Muscle layer of duodenum (tissue), 2 donors: ENCODE data around the gene FAM3D.
A peak's percentile ranks its signal among the peaks of the same experiment; 100 is the strongest.

Experiments
- H3K27ac ChIP-seq: one replicate; pipeline ENCODE4 v1.7.0; 2013; ENCODE audit warnings: mild to moderate bottlenecking, low read length
- H3K27me3 ChIP-seq: one replicate; pipeline ENCODE4 v1.7.0; 2013; ENCODE audit warnings: low read depth, mild to moderate bottlenecking, control low read depth, low read length
- H3K36me3 ChIP-seq, 2 donors: one replicate each; pipeline ENCODE4 v1.7.0; 2013; ENCODE audit warnings: low read length in 2 of 2, control low read depth in 1 of 2, mild to moderate bottlenecking in 1 of 2; ENCODE audit not compliant: insufficient read depth in 2 of 2, control insufficient read depth in 1 of 2
- H3K4me1 ChIP-seq, 2 donors: one replicate each; pipeline ENCODE4 v1.7.0; 2013; ENCODE audit warnings: low read length in 2 of 2, mild to moderate bottlenecking in 2 of 2, control low read depth in 1 of 2, moderate library complexity in 1 of 2; ENCODE audit not compliant: insufficient read depth in 2 of 2, control insufficient read depth in 1 of 2
- H3K4me3 ChIP-seq, 2 donors: one replicate each; pipeline ENCODE4 v1.7.0; 2013; ENCODE audit warnings: low read length in 2 of 2, low read depth in 1 of 2, mild to moderate bottlenecking in 1 of 2
- H3K9me3 ChIP-seq, 2 donors: one replicate each; pipeline ENCODE4 v1.7.0; 2013; ENCODE audit warnings: low read length in 2 of 2, control low read depth in 1 of 2, mild to moderate bottlenecking in 1 of 2; ENCODE audit not compliant: control insufficient read depth in 1 of 2
- donor health status: healthy.

Gene FAM3D

GRCh38 chr3:58665405-58665804, 1.2 kb downstream of the FAM3D start:
- no peaks in the 10 kb centered on the region for H3K4me1 ChIP-seq
- H3K27ac ChIP-seq, result no peak overlapping the region
- H3K36me3 ChIP-seq, result no peaks in the 10 kb centered on the region
- H3K9me3 ChIP-seq, result no peaks in the 10 kb centered on the region
- H3K27me3 ChIP-seq, result no peaks in the 10 kb centered on the region
- peak overlapping the region in 1 of 2 donors; percentile 9 for H3K4me3 ChIP-seq

- no peaks in the 10 kb centered on the region for H3K36me3 ChIP-seq
- H3K27ac ChIP-seq, result no peak overlapping the region
- no peaks in the 10 kb centered on the region for H3K9me3 ChIP-seq
- no peaks in the 10 kb centered on the region for H3K4me1 ChIP-seq
- no peaks in the 10 kb centered on the region for H3K27me3 ChIP-seq
- H3K4me3 ChIP-seq, result no peak overlapping the region
Measured at GRCh38 chr3:58664611-58665010, 2.0 kb downstream of the FAM3D start.

- Histone ChIP-seq H3K27me3 (no peaks in the 10 kb centered on the region), H3K9me3 (no peaks in the 10 kb centered on the region), H3K36me3 (no peaks in the 10 kb centered on the region), H3K27ac (no peak overlapping the region), H3K4me3 (no peak overlapping the region), H3K4me1 (no peaks in the 10 kb centered on the region)
Measured at GRCh38 chr3:58661836-58662420, 4.6 kb downstream of the FAM3D start.

DNA sequence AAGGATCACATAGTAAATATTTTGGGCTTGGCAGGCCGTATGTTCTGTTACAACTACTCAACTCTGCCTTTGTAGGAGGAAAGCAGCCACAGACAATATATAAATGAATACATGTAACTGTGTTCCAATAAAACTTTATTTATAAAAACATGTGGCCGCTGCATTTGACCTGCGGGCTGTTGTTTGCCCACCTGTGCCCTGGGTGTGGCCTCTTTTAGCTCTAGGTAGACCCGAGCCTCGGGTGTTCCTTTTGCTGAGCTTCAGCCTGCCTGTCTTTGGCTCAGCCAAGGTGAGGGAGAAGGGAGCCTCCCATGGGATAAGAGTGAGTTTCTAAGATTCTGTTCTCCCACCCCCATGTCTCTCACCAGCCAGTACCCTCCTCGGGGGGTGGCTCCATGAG, 5.6 kb downstream of the FAM3D start:
- Histone ChIP-seq H3K9me3 (no peaks in the 10 kb centered on the region), H3K36me3 (no peaks in the 10 kb centered on the region), H3K27me3 (no peaks in the 10 kb centered on the region), H3K27ac (no peak overlapping the region), H3K4me1 (no peaks in the 10 kb centered on the region), H3K4me3 (no peak overlapping the region)

GRCh38 chr3:58659051-58659675, 7.4 kb downstream of the FAM3D start:
- no peak overlapping the region for H3K27ac ChIP-seq
- H3K9me3 ChIP-seq, result no peaks in the 10 kb centered on the region
- H3K27me3 ChIP-seq, result no peaks in the 10 kb centered on the region
- H3K36me3 ChIP-seq, result no peaks in the 10 kb centered on the region
- no peak overlapping the region for H3K4me3 ChIP-seq
- no peaks in the 10 kb centered on the region for H3K4me1 ChIP-seq

DNA sequence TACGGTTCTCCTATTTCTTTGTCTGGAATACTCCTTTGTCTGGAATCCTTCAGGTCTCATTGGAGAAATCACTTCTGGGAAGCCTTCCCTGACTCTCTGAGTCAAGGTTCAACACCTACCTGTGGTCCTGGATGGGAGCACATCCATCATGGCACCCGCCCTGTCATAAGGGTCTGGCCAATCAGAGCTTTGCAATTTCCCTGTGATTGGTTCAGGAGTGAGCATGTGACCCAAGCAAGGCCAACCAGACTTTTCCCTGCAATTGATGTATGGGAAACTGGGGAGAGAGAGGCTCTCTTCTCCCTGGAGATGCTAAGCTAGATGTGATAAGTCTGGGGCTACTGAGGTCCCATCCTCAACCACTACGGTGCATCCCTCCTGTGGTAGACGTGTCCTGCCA, 8.1 kb downstream of the FAM3D start:
- no peaks in the 10 kb centered on the region for H3K9me3 ChIP-seq
- H3K27me3 ChIP-seq, result no peaks in the 10 kb centered on the region
- no peak overlapping the region for H3K27ac ChIP-seq
- no peaks in the 10 kb centered on the region for H3K36me3 ChIP-seq
- H3K4me1 ChIP-seq, result no peaks in the 10 kb centered on the region
- H3K4me3 ChIP-seq, result no peak overlapping the region

DNA sequence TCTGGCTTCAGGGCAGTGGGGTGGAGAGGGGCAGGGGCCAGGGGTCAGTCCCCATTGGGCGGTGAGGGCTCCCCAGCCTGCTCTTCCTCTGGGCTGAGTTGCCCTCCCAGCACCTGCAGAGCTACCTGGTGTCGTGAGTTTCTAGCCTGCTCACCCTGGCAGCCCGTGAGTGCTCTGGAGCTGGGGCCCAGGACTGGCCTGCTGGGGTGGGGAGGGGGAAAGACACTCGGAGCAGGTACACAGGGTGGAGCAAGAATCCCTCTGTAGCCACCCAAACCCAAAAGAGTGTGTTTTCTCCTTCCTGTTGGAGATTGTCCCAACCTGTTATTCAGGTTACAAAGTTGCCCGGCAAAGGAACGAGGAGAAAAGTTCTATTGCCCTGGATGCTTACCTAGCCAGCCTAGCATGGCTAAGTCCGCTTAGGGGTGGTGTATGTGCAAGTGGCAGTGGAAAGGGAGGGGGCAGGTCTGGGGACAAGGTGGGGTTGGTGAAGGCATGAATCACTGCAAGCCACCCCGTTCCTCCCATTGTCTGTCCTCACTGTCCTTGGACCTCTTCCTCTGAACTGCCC, 8.9 kb downstream of the FAM3D start:
- H3K36me3 ChIP-seq, result no peaks in the 10 kb centered on the region
- no peak overlapping the region for H3K4me3 ChIP-seq

DNA sequence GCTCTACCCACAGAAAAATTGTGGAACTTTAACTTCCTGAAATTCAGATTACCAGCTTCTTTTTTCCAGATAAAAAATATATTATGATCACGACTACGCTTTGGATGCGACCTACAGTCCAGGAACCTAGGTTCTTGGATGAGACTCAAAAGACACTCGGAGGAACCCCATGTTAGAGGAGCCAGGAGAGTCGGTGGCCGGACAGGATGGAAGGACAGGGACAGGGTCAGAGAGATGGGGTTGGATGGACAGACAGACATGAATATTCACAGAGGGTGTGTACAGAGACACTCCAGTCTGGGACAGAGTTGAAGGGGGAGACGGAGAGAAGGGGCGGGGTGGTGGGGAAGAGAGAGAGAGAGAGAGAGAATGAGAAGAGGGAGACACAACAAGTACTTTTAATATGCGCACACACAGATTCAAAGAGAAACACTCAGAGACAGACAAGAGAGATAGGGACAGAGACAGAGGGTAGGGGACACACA, 9.5 kb downstream of the FAM3D start:
- Histone ChIP-seq H3K27ac (no peak overlapping the region), H3K4me3 (no peak overlapping the region), H3K27me3 (no peaks in the 10 kb centered on the region), H3K36me3 (no peaks in the 10 kb centered on the region), H3K9me3 (no peaks in the 10 kb centered on the region), H3K4me1 (no peaks in the 10 kb centered on the region)

More for the DNA sequence above, 8.9 kb downstream of the FAM3D start:
- Histone ChIP-seq H3K27ac (no peak overlapping the region), H3K4me1 (no peaks in the 10 kb centered on the region), H3K9me3 (no peaks in the 10 kb centered on the region), H3K27me3 (no peaks in the 10 kb centered on the region)

DNA sequence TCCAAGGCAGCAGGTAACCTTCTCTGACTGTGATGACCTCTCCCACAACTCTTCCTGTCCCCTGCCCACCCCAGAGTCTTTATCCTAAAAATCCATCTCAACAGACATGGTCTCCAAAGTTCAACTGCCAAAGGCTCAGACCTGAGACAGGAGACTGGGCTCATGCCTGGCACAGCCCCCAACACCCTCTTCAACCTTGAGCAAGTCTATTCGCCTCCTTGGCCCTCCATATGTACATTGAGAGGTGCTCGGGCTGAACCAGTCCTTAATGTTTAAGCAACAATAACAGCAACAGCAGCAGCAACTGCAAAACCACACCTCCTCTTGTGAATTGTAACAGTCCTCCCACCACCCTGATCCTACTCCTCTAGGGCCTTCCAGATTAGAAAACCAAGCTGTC, 9.9 kb downstream of the FAM3D start:
- H3K4me3 ChIP-seq, result no peak overlapping the region
- no peaks in the 10 kb centered on the region for H3K9me3 ChIP-seq
- no peaks in the 10 kb centered on the region for H3K4me1 ChIP-seq
- no peaks in the 10 kb centered on the region for H3K27me3 ChIP-seq
- no peak overlapping the region for H3K27ac ChIP-seq
- no peaks in the 10 kb centered on the region for H3K36me3 ChIP-seq

DNA sequence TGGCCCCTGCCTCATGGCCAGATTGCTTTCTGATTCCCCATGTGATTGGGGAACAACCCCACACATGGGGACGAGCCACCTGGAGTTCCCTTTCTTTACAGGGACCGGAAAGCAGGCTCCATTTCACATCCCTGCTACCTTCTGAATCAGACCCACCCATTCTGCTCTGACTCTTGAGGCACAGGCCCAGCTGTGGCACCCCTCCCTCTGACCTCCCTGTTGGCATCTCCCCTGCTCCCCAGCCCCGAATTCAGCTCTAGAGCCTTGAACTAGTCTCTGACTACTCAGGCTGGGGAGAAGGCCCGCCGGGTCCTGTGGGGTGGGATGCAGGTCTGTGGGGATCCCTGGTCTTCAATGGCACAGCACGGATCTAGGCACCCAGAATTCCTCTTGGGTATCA, 12.1 kb downstream of the FAM3D start:
- Histone ChIP-seq H3K36me3 (no peaks in the 10 kb centered on the region), H3K4me1 (no peaks in the 10 kb centered on the region), H3K27ac (no peak overlapping the region), H3K9me3 (no peaks in the 10 kb centered on the region), H3K4me3 (no peak overlapping the region), H3K27me3 (no peaks in the 10 kb centered on the region)

DNA sequence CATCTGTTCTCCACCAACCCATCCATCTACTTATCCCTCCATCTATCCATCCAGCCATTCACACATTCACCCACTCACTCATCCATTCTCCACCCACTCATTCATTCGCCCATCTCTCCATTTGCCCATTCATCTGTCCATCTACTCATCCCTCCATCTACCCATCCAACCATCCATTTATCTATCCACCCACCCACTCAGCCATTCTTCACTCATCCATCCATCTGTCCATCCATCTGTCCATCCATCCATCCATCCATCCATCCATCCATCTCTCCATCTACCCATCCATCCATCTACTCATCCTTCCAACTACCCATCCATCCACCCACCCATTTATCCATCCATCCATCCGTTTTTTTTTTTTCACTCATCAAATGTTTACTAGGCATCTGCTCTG, 13.9 kb downstream of the FAM3D start:
- no peaks in the 10 kb centered on the region for H3K9me3 ChIP-seq
- no peaks in the 10 kb centered on the region for H3K4me1 ChIP-seq
- H3K27me3 ChIP-seq, result no peaks in the 10 kb centered on the region
- H3K27ac ChIP-seq, result no peak overlapping the region
- no peak overlapping the region for H3K4me3 ChIP-seq
- H3K36me3 ChIP-seq, result peaks cover 0 to 3% of the 10 kb centered on the region in 2 donors
